Measurements from ENCODE around the gene NIPA2. TPM values are rescaled to one million over a fixed set of nuclear protein-coding genes. Genes with fewer than 3 reads are reported as not detected.
A peak's percentile ranks its signal among the peaks of the same experiment; 100 is the strongest.

Gene NIPA2
- total RNA-seq, 1 experiment from 2014 or later = 89.4 TPM

DNA sequence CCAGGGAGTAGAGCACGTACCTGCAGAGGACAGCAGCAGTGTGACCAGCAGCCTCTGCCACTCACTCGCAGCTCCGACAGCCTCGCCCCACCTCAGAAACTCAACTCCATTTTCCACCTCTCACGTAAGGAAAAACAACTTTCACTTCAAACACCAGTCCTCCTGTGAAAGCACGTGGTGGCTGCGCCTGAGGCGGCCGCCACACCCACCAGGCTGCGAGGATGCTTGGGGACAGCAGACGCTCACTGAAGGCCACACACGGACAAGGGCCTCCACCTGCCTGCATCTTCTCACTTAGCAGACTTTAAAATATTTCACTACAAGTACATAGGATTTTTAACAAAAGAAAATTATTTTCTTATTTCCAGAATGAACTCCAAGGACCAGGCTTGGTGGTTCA, 73.8 kb downstream of the NIPA2 start:
- no peaks in the 10 kb centered on the region for H3K27me3 Mint-ChIP-seq (ENCODE audit: insufficient read depth, unreplicated experiment)
- Histone ChIP-seq H3K9me3 (no peaks in the 10 kb centered on the region), H3K4me3 (ENCODE audit: low read depth, low read length) (no peak overlapping the region), H3K4me1 (no peaks in the 10 kb centered on the region), H3K36me3 (ENCODE audit: control insufficient read depth, insufficient read depth, low read length) (peaks cover 8% of the 10 kb centered on the region), H3K27me3 (replicated peaks; ENCODE audit: control insufficient read depth, insufficient read depth, low read length) (no peaks in the 10 kb centered on the region)
- ChIA-PET POLR2A (no interaction called here), CTCF (interaction anchor here (0.6 kb wide), 1 partner anchor 53 kb away, joined by 5 read pairs; no protein-coding TSS in a partner anchor)
- no peak for DNase-seq
- intact Hi-C loops (cut with micrococcal nuclease; ENCODE audit: unreplicated experiment) = no loop called here
- peak overlapping the region; percentile 18 for H3K27ac Mint-ChIP-seq (ENCODE audit: unreplicated experiment)
- no TSS peak for BruUV-seq (replicated peaks)
- H3K36me3 Mint-ChIP-seq (ENCODE audit: insufficient read depth, unreplicated experiment) = peaks cover 85% of the 10 kb centered on the region
- no peaks in the 10 kb centered on the region for H3K4me1 Mint-ChIP-seq (ENCODE audit: low read depth, unreplicated experiment)
- TF ChIP-seq, protein P1, sequence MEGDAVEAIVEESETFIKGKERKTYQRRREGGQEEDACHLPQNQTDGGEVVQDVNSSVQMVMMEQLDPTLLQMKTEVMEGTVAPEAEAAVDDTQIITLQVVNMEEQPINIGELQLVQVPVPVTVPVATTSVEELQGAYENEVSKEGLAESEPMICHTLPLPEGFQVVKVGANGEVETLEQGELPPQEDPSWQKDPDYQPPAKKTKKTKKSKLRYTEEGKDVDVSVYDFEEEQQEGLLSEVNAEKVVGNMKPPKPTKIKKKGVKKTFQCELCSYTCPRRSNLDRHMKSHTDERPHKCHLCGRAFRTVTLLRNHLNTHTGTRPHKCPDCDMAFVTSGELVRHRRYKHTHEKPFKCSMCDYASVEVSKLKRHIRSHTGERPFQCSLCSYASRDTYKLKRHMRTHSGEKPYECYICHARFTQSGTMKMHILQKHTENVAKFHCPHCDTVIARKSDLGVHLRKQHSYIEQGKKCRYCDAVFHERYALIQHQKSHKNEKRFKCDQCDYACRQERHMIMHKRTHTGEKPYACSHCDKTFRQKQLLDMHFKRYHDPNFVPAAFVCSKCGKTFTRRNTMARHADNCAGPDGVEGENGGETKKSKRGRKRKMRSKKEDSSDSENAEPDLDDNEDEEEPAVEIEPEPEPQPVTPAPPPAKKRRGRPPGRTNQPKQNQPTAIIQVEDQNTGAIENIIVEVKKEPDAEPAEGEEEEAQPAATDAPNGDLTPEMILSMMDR (IDR thresholded peaks at IDR 0.05; ENCODE audit: insufficient read depth in 1 of 2, low read depth in 1 of 2, low read length in 1 of 2, severe bottlenecking in 1 of 2, unreplicated experiment in 1 of 2) = no peak
- no peaks in the 10 kb centered on the region for H3K9me3 Mint-ChIP-seq (ENCODE audit: unreplicated experiment)
- no peak overlapping the region for H3K4me3 Mint-ChIP-seq (ENCODE audit: unreplicated experiment)

DNA sequence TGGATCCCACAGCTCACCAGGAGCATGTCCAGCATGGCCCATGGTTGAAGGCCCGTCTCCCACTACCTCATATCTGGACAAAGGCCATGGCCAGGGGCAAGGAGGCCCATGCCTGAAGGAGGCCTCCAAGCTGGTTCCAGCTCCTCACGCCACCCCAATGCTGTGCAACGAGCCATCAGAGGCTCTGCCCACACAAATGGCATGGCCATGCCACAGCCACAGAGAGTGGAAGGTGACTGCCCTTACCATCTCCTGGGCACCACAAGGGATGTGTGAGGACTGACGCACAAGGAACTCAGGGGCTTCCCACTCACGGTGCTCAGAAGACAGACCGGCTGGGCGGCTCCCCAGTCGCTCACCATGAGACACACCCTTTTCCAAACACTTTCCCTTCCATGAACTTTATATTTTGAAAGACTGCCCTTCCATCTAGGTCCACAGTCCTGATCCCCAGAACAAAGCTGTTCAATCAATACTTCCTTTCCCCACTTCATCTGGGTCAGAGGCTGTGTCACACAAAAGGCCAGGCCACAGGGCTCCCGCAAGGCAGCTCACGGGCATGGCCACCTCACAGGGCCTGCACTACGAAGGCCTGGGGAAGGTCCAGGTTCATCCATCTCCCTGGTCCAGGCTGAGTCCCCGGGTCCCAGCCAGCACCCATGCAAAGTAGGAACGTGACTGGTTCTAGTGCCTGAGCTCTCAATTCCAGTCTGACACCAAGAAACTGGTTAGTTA, 75.3 kb downstream of the NIPA2 start:
- no peak overlapping the region for H3K27ac Mint-ChIP-seq (ENCODE audit: unreplicated experiment)
- peaks cover 3% of the 10 kb centered on the region for H3K36me3 ChIP-seq (ENCODE audit: control insufficient read depth, insufficient read depth, low read length)
- no peak overlapping the region for H3K4me3 ChIP-seq (ENCODE audit: low read depth, low read length)
- CTCF ChIA-PET = no interaction called here
- H3K36me3 Mint-ChIP-seq (ENCODE audit: insufficient read depth, unreplicated experiment) = peaks cover 91% of the 10 kb centered on the region
- no peaks in the 10 kb centered on the region for H3K9me3 Mint-ChIP-seq (ENCODE audit: unreplicated experiment)
- no TSS peak for BruUV-seq (replicated peaks)
- no peaks in the 10 kb centered on the region for H3K9me3 ChIP-seq
- POLR2A ChIA-PET = no interaction called here
- no peak for DNase-seq
- H3K4me3 Mint-ChIP-seq (ENCODE audit: unreplicated experiment) = no peak overlapping the region
- no peaks in the 10 kb centered on the region for H3K27me3 Mint-ChIP-seq (ENCODE audit: insufficient read depth, unreplicated experiment)
- no peaks in the 10 kb centered on the region for H3K27me3 ChIP-seq (replicated peaks; ENCODE audit: control insufficient read depth, insufficient read depth, low read length)
- TF ChIP-seq, protein P1 (IDR thresholded peaks at IDR 0.05; ENCODE audit: insufficient read depth in 1 of 2, low read depth in 1 of 2, low read length in 1 of 2, severe bottlenecking in 1 of 2, unreplicated experiment in 1 of 2) = no peak
- no peaks in the 10 kb centered on the region for H3K4me1 Mint-ChIP-seq (ENCODE audit: low read depth, unreplicated experiment)
- intact Hi-C loops (cut with micrococcal nuclease; ENCODE audit: unreplicated experiment) = no loop called here
- no peaks in the 10 kb centered on the region for H3K4me1 ChIP-seq

DNA sequence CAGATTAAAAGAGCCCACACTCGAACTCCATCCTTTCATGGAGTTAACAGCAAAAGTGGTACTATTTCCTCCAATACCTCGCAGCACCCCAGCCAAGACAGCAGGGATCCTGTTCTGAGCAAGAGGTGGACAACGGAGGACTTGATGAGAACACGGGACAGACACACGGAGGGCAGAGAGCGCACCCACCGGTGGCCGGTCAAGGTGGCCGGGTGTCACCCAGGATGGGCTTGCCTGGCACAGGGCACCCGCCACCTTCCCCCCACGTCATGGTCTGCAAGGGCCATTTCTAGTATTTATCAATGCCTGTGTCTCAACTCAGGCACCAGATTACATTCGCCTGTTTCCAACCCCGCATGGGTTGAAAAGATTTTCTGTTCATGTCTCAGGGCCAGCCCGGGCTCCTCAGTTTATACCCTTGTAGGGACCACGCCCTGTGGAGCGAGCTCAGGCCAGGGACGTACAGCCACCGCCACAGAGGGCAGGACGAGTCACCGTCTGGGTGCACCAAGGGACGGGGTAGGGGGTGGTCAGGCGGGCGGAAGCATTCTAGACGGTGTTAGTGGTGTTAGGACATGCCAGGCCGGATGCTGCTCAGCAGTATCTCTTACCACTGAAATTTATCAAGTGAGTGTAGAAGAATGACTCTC, 77.5 kb downstream of the NIPA2 start:
- TF ChIP-seq, protein P1 (IDR thresholded peaks at IDR 0.05; ENCODE audit: insufficient read depth in 1 of 2, low read depth in 1 of 2, low read length in 1 of 2, severe bottlenecking in 1 of 2, unreplicated experiment in 1 of 2) = no peak
- Mint-ChIP-seq H3K9me3 (ENCODE audit: unreplicated experiment) (no peaks in the 10 kb centered on the region), H3K27me3 (ENCODE audit: insufficient read depth, unreplicated experiment) (no peaks in the 10 kb centered on the region), H3K36me3 (ENCODE audit: insufficient read depth, unreplicated experiment) (peaks cover 85% of the 10 kb centered on the region), H3K27ac (ENCODE audit: unreplicated experiment) (peak overlapping the region; percentile 33), H3K4me3 (ENCODE audit: unreplicated experiment) (no peak overlapping the region), H3K4me1 (ENCODE audit: low read depth, unreplicated experiment) (no peaks in the 10 kb centered on the region)
- ChIA-PET POLR2A (no interaction called here), CTCF (no interaction called here)
- no peak overlapping the region for H3K4me3 ChIP-seq (ENCODE audit: low read depth, low read length)
- intact Hi-C loops (cut with micrococcal nuclease; ENCODE audit: unreplicated experiment) = no loop called here
- no TSS peak for BruUV-seq (replicated peaks)
- no peaks in the 10 kb centered on the region for H3K9me3 ChIP-seq
- no peaks in the 10 kb centered on the region for H3K27me3 ChIP-seq (replicated peaks; ENCODE audit: control insufficient read depth, insufficient read depth, low read length)
- peaks cover 2% of the 10 kb centered on the region for H3K36me3 ChIP-seq (ENCODE audit: control insufficient read depth, insufficient read depth, low read length)
- no peak for DNase-seq
- H3K4me1 ChIP-seq = no peaks in the 10 kb centered on the region
